Natural killer cell (primary cell): Measurements from ENCODE around the gene TTYH1. TPM values are rescaled to one million over a fixed set of nuclear protein-coding genes. Genes with fewer than 3 reads are reported as not detected.
"Not testable (repeated sequence)": the region's sequence is repeated elsewhere in the genome, so short reads cannot be mapped to it uniquely, and the experiment has no call there.

Experiments used
- ATAC-seq, 3 donors: fragments of 150-1000 bp in 2 of 3; fragments of 200-7000 bp in 1 of 3; cut with Tn5 transposase; 1 replicate in 1 of 3; 2 replicates in 2 of 3; pipeline ENCODE4 v1.10.0; 2021; ENCODE audit warnings: mild to moderate bottlenecking in 2 of 3, moderate library complexity in 2 of 3
- DNase-seq, 2 donors: peaks; one replicate each; pipeline versions ENCODE4 v3.0.0 to v3.0.0-alpha.2; 2013 to 2021; ENCODE audit warnings: mixed read lengths in 1 of 2
- H3K27ac ChIP-seq: one replicate; pipeline ENCODE4 v1.5.1; 2013; ENCODE audit warnings: mild to moderate bottlenecking, low read length
- H3K27me3 ChIP-seq: one replicate; pipeline ENCODE4 v1.6.1; 2013; ENCODE audit warnings: low read length; ENCODE audit not compliant: control insufficient read depth, insufficient read depth
- H3K36me3 ChIP-seq: one replicate; pipeline ENCODE4 v1.6.1; 2013; ENCODE audit warnings: low read length; ENCODE audit not compliant: control insufficient read depth, insufficient read depth
- H3K4me1 ChIP-seq: one replicate; pipeline ENCODE4 v1.6.1; 2013; ENCODE audit warnings: low read length; ENCODE audit not compliant: control insufficient read depth, insufficient read depth
- H3K4me3 ChIP-seq: one replicate; pipeline ENCODE4 v1.5.1; 2013; ENCODE audit warnings: low read length
- H3K9me3 ChIP-seq: one replicate; pipeline ENCODE4 v1.6.1; 2013; ENCODE audit warnings: low read length; ENCODE audit not compliant: control insufficient read depth, insufficient read depth
- H3K27ac Mint-ChIP-seq, 2 donors: one replicate each; pipeline ENCODE4 v1.8.0; 2022; ENCODE audit warnings: mild to moderate bottlenecking in 2 of 2, mixed read lengths in 2 of 2, moderate library complexity in 1 of 2
- H3K27me3 Mint-ChIP-seq, 2 donors: one replicate each; pipeline ENCODE4 v1.8.0; 2022; ENCODE audit warnings: low read depth in 2 of 2, mixed read lengths in 2 of 2
- H3K36me3 Mint-ChIP-seq: one replicate; pipeline ENCODE4 v1.8.0; 2022; ENCODE audit warnings: mixed read lengths
- H3K4me1 Mint-ChIP-seq, 2 donors: one replicate each; pipeline ENCODE4 v1.8.0; 2022; ENCODE audit warnings: mixed read lengths in 2 of 2
- H3K4me3 Mint-ChIP-seq: one replicate; pipeline ENCODE4 v1.8.0; 2022; ENCODE audit warnings: mild to moderate bottlenecking, moderate library complexity, mixed read lengths
- H3K9me3 Mint-ChIP-seq, 2 donors: one replicate each; pipeline ENCODE4 v1.8.0; 2022; ENCODE audit warnings: mixed read lengths in 2 of 2
- CTCF ChIP-seq: fragments of 200-600 bp; IDR thresholded peaks from one replicate; pipeline ENCODE4 v1.8.0; 2022; ENCODE audit warnings: antibody characterized with exemption
- WGBS: methylation state at CpG from one replicate; pipeline ENCODE4 v1.1.7; 2013; ENCODE audit warnings: missing lambda C conversion rate; ENCODE audit not compliant: insufficient coverage; 5-methylcytosine and 5-hydroxymethylcytosine counted together
- intact Hi-C: fragments of 100-400 bp; cut with micrococcal nuclease; formaldehyde crosslinking; loops from one replicate; pipeline ENCODE4 v1.14.2; 2022
- total RNA-seq, 4 donors: library from RNA; stranded (reverse); fragments of 120-200 nt in 1 of 4; gene quantifications; one replicate each; pipeline versions ENCODE4 v1.2.3 to v1.2.4, GENCODE V29; 2013 to 2022

The TTYH1 gene
- total RNA-seq, 3 donors from 2014 or later (not counting 1 experiment from before 2014, with no cell fraction given), result 0.59 to 0.84 (median 0.65) TPM

GRCh38 chr19:54440641-54441040 lies 25.4 kb downstream of the TTYH1 start:
- no peaks in the 10 kb centered on the region for H3K9me3 Mint-ChIP-seq
- no peak for TF ChIP-seq CTCF
- no peaks in the 10 kb centered on the region for H3K27me3 ChIP-seq
- H3K4me3 Mint-ChIP-seq, result no peak overlapping the region
- H3K27ac Mint-ChIP-seq, result no peak overlapping the region
- peaks cover 8% of the 10 kb centered on the region for H3K36me3 ChIP-seq
- no peaks in the 10 kb centered on the region for H3K9me3 ChIP-seq
- WGBS, result 96% methylated on average over 4 of the region's 5 CpGs
- no peak overlapping the region for H3K27ac ChIP-seq
- ATAC-seq (no peak), DNase-seq (no peak)
- H3K4me1 ChIP-seq, result no peaks in the 10 kb centered on the region
- intact Hi-C loops, result no loop called here
- no peak overlapping the region for H3K4me3 ChIP-seq
- no peaks in the 10 kb centered on the region for H3K27me3 Mint-ChIP-seq
- H3K4me1 Mint-ChIP-seq, result peaks cover 0 to 9% of the 10 kb centered on the region in 2 donors
- H3K36me3 Mint-ChIP-seq, result no peaks in the 10 kb centered on the region

- DNase-seq (no peak), ATAC-seq (no peak)
- Histone ChIP-seq H3K4me3 (no peak overlapping the region), H3K36me3 (peaks cover 9% of the 10 kb centered on the region), H3K4me1 (peaks cover 13% of the 10 kb centered on the region), H3K9me3 (no peaks in the 10 kb centered on the region), H3K27me3 (no peaks in the 10 kb centered on the region), H3K27ac (no peak overlapping the region)
- Mint-ChIP-seq H3K36me3 (no peaks in the 10 kb centered on the region), H3K9me3 (no peaks in the 10 kb centered on the region), H3K4me1 (peaks cover 24 to 29% of the 10 kb centered on the region in 2 donors), H3K4me3 (no peak overlapping the region), H3K27ac (peak overlapping the region in 1 of 2 donors; percentile 11), H3K27me3 (no peaks in the 10 kb centered on the region)
- no peak for TF ChIP-seq CTCF
- intact Hi-C loops, result no loop called here
- 91% methylated on average over 7 of the region's 7 CpGs for WGBS
Observed at GRCh38 chr19:54444737-54445136, 29.5 kb downstream of the TTYH1 start.

- H3K27me3 Mint-ChIP-seq, H3K36me3 Mint-ChIP-seq, H3K4me3 ChIP-seq: not testable (repeated sequence)
Observed at GRCh38 chr19:54446349-54446748, 31.1 kb downstream of the TTYH1 start.

GRCh38 chr19:54448040-54448773 lies 32.9 kb downstream of the TTYH1 start:
- H3K27ac ChIP-seq, result peak overlapping the region; percentile 96
- H3K4me1 ChIP-seq, result peaks cover 30% of the 10 kb centered on the region
- Mint-ChIP-seq H3K9me3 (no peaks in the 10 kb centered on the region), H3K27me3 (no peaks in the 10 kb centered on the region), H3K27ac (peak overlapping the region; percentile 100), H3K4me1 (peaks cover 46 to 55% of the 10 kb centered on the region in 2 donors), H3K4me3 (peak overlapping the region; percentile 97), H3K36me3 (no peaks in the 10 kb centered on the region)
- DNase-seq, result peak; percentile 54 to 66
- no peaks in the 10 kb centered on the region for H3K9me3 ChIP-seq
- no peak for TF ChIP-seq CTCF
- H3K4me3 ChIP-seq, result peak overlapping the region; percentile 89
- intact Hi-C loops, result no loop called here
- ATAC-seq, result peak; percentile 10 to 24 (median 15)
- under 1% methylated on average over 33 of the region's 34 CpGs for WGBS
- H3K36me3 ChIP-seq, result peaks cover 28% of the 10 kb centered on the region
- no peaks in the 10 kb centered on the region for H3K27me3 ChIP-seq

More at GRCh38 chr19:54446349-54446748, 31.1 kb downstream of the TTYH1 start:
- Mint-ChIP-seq H3K4me1 (peaks cover 40 to 45% of the 10 kb centered on the region in 2 donors), H3K27ac (peak overlapping the region in 1 of 2 donors; percentile 100)
- H3K27ac ChIP-seq, H3K4me3 Mint-ChIP-seq, H3K9me3 Mint-ChIP-seq, H3K27me3 ChIP-seq, ATAC-seq, H3K36me3 ChIP-seq, intact Hi-C loops, DNase-seq, H3K9me3 ChIP-seq: not testable (repeated sequence)
- WGBS, result 98% methylated on average over 15 of the region's 15 CpGs
- peaks cover 29% of the 10 kb centered on the region for H3K4me1 ChIP-seq
